ENCODE data around the gene RFXAP.

- TF ChIP-seq, protein P1, sequence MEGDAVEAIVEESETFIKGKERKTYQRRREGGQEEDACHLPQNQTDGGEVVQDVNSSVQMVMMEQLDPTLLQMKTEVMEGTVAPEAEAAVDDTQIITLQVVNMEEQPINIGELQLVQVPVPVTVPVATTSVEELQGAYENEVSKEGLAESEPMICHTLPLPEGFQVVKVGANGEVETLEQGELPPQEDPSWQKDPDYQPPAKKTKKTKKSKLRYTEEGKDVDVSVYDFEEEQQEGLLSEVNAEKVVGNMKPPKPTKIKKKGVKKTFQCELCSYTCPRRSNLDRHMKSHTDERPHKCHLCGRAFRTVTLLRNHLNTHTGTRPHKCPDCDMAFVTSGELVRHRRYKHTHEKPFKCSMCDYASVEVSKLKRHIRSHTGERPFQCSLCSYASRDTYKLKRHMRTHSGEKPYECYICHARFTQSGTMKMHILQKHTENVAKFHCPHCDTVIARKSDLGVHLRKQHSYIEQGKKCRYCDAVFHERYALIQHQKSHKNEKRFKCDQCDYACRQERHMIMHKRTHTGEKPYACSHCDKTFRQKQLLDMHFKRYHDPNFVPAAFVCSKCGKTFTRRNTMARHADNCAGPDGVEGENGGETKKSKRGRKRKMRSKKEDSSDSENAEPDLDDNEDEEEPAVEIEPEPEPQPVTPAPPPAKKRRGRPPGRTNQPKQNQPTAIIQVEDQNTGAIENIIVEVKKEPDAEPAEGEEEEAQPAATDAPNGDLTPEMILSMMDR (IDR thresholded peaks at IDR 0.05; ENCODE audit: extremely low read depth in 1 of 2, insufficient read depth in 1 of 2, low read depth in 1 of 2, low read length in 2 of 2): no peak
- TF ChIP-seq EZH2 (IDR thresholded peaks at IDR 0.05; ENCODE audit: borderline replicate concordance, low read depth, low read length, severe bottlenecking) (no peak), GATA2 (IDR thresholded peaks at IDR 0.05; ENCODE audit: insufficient read depth, insufficient read length, low read depth, low read length) (no peak), JUN (IDR thresholded peaks at IDR 0.05; ENCODE audit: borderline replicate concordance, insufficient read depth, insufficient read length, low read depth) (no peak), POLR2AphosphoS5 (IDR thresholded peaks at IDR 0.05; ENCODE audit: insufficient read depth, low read depth, low read length) (no peak), POLR2A (IDR thresholded peaks at IDR 0.05; ENCODE audit: low read depth, low read length) (no peak), MYC (IDR thresholded peaks at IDR 0.05; ENCODE audit: low read depth, low read length) (no peak), FOS (IDR thresholded peaks at IDR 0.05; ENCODE audit: borderline replicate concordance, insufficient read depth, low read length) (no peak)
- TF ChIP-seq, protein P2, sequence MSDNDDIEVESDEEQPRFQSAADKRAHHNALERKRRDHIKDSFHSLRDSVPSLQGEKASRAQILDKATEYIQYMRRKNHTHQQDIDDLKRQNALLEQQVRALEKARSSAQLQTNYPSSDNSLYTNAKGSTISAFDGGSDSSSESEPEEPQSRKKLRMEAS (IDR thresholded peaks at IDR 0.05; ENCODE audit: insufficient read depth, insufficient read length): no peak
These were observed 53.6 kb downstream of the RFXAP start for GRCh38 chr13:36872621-36873020.
